ENCODE results near the gene DNAAF1. TPM values are rescaled to one million over a fixed set of nuclear protein-coding genes. Genes with fewer than 3 reads are reported as not detected.

DNAAF1 gene
- total and polyA plus RNA-seq, 2 donors (not counting 3 experiments of a cell fraction or from before 2014, with no cell fraction given): 0.01 TPM; not detected in 1

- intact Hi-C loops (cut with micrococcal nuclease) (no loop called here), dilution Hi-C loops (cut with MboI; ENCODE audit: extremely low pct_ligation_motif_present, low sequenced_read_pairs) (no loop called here)
- H3K27me3 ChIP-seq (ENCODE audit: control insufficient read depth in 2 of 2, insufficient read depth in 2 of 2, low read length in 2 of 2): peaks cover 33 to 38% of the 10 kb centered on the region in 2 experiments
- no peak overlapping the region for H2AFZ ChIP-seq (ENCODE audit: low read depth, low read length)
- H4K20me1 ChIP-seq (replicated peaks; ENCODE audit: control insufficient read depth, extremely low read depth, insufficient read depth, low read length): no peaks in the 10 kb centered on the region
- H3K9ac ChIP-seq (replicated peaks; ENCODE audit: extremely low read depth, insufficient read depth, low read length): no peak overlapping the region
- ChIA-PET CTCF (interaction anchor here (1.4 to 1.7 kb wide), 3 partner anchors 10 to 26 kb away, joined by 4 to 6 read pairs (median 5); partner anchors contain the start of gene TAF1C), POLR2A (no interaction called here)
- no peaks in the 10 kb centered on the region for H3K79me2 ChIP-seq (ENCODE audit: control insufficient read depth, insufficient read depth, low read length)
- BruUV-seq (replicated peaks): no TSS peak
- no peaks in the 10 kb centered on the region for H3K4me1 ChIP-seq (ENCODE audit: control insufficient read depth, extremely low read depth, insufficient read depth, low read length)
- no peaks in the 10 kb centered on the region for H3K9me3 ChIP-seq (replicated peaks; ENCODE audit: control insufficient read depth, insufficient read depth, low read length)
- FAIRE-seq (no peak), DNase-seq (ENCODE audit: low read depth, low spot score) (no peak)
- H3K36me3 ChIP-seq (ENCODE audit: control insufficient read depth in 2 of 2, extremely low read depth in 1 of 2, insufficient read depth in 2 of 2, low read length in 2 of 2): no peaks in the 10 kb centered on the region
- no peak overlapping the region for H3K27ac ChIP-seq (ENCODE audit: insufficient read depth, low read depth, low read length)
- TF ChIP-seq GATA2 (IDR thresholded peaks at IDR 0.05; ENCODE audit: insufficient read depth, insufficient read length, low read depth, low read length) (no peak), POLR2AphosphoS5 (IDR thresholded peaks at IDR 0.05; ENCODE audit: insufficient read depth, low read depth, low read length) (no peak), JUN (IDR thresholded peaks at IDR 0.05; ENCODE audit: borderline replicate concordance, insufficient read depth, insufficient read length, low read depth) (no peak), POLR2A (IDR thresholded peaks at IDR 0.05; ENCODE audit: low read depth, low read length) (no peak), EZH2 (IDR thresholded peaks at IDR 0.05; ENCODE audit: borderline replicate concordance, low read depth, low read length, severe bottlenecking) (no peak), MYC (IDR thresholded peaks at IDR 0.05; ENCODE audit: low read depth, low read length) (no peak), FOS (IDR thresholded peaks at IDR 0.05; ENCODE audit: borderline replicate concordance, insufficient read depth, low read length) (no peak), CTCF (IDR thresholded peaks at IDR 0.05; ENCODE audit: extremely low read depth in 1 of 2, insufficient read depth in 1 of 2, low read depth in 1 of 2, low read length in 2 of 2) (no peak), MAX (IDR thresholded peaks at IDR 0.05; ENCODE audit: insufficient read depth, insufficient read length) (no peak)
- no peak overlapping the region for H3K4me3 ChIP-seq (replicated peaks in 1 of 3; ENCODE audit: insufficient read depth in 1 of 3, low read depth in 1 of 3, low read length in 3 of 3)
- H3K9me1 ChIP-seq (replicated peaks; ENCODE audit: control insufficient read depth, extremely low read depth, insufficient read depth, low read length): no peaks in the 10 kb centered on the region
- H3K4me2 ChIP-seq (ENCODE audit: insufficient read depth, low read length): no peak overlapping the region
Measured at GRCh38 chr16:84161037-84161436, 15.9 kb downstream of the DNAAF1 start.
